Esophagus muscularis mucosa (tissue), 4 donors: ENCODE results near the gene SCML1.

Experiments
- EP300 ChIP-seq: sonication (generic); formaldehyde crosslinking; IDR thresholded peaks from one replicate; pipeline ENCODE4 v1.6.1; 2017; ENCODE audit warnings: antibody characterized with exemption
- POLR2A ChIP-seq: fragments of 450-650 bp; IDR thresholded peaks from one replicate; pipeline ENCODE4 v1.6.1; 2017; ENCODE audit warnings: antibody characterized with exemption, moderate library complexity, mild to moderate bottlenecking, low read depth
- POLR2AphosphoS5 ChIP-seq, 2 donors: sonication (generic); formaldehyde crosslinking; IDR thresholded peaks; one replicate each; pipeline ENCODE4 v1.6.1; 2017; ENCODE audit warnings: antibody characterized with exemption in 2 of 2
- TF ChIP-seq, protein P1 (sequence below), 3 experiments: fragments of 200-600 bp in 2 of 3; fragments of 450-650 bp in 1 of 3; sonication (generic) in 2 of 3; IDR thresholded peaks; one replicate each; pipeline ENCODE4 v1.5.1; 2017 to 2019; ENCODE audit warnings: antibody characterized with exemption in 3 of 3, mild to moderate bottlenecking in 2 of 3, moderate library complexity in 1 of 3

GRCh38 chrX:17710871-17711301 is 26.4 kb upstream of the SCML1 start:
- TF ChIP-seq, protein P1, sequence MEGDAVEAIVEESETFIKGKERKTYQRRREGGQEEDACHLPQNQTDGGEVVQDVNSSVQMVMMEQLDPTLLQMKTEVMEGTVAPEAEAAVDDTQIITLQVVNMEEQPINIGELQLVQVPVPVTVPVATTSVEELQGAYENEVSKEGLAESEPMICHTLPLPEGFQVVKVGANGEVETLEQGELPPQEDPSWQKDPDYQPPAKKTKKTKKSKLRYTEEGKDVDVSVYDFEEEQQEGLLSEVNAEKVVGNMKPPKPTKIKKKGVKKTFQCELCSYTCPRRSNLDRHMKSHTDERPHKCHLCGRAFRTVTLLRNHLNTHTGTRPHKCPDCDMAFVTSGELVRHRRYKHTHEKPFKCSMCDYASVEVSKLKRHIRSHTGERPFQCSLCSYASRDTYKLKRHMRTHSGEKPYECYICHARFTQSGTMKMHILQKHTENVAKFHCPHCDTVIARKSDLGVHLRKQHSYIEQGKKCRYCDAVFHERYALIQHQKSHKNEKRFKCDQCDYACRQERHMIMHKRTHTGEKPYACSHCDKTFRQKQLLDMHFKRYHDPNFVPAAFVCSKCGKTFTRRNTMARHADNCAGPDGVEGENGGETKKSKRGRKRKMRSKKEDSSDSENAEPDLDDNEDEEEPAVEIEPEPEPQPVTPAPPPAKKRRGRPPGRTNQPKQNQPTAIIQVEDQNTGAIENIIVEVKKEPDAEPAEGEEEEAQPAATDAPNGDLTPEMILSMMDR (IDR thresholded peaks at IDR 0.05), result no peak
- TF ChIP-seq POLR2A, result no peak
- no peak for TF ChIP-seq POLR2AphosphoS5 (IDR thresholded peaks at IDR 0.05)
- TF ChIP-seq EP300, result no peak
